Measurements from ENCODE around the gene ENGASE.
"Not testable (repeated sequence)": the region's sequence is repeated elsewhere in the genome, so short reads cannot be mapped to it uniquely, and the experiment has no call there.

The ENGASE gene, protein sequence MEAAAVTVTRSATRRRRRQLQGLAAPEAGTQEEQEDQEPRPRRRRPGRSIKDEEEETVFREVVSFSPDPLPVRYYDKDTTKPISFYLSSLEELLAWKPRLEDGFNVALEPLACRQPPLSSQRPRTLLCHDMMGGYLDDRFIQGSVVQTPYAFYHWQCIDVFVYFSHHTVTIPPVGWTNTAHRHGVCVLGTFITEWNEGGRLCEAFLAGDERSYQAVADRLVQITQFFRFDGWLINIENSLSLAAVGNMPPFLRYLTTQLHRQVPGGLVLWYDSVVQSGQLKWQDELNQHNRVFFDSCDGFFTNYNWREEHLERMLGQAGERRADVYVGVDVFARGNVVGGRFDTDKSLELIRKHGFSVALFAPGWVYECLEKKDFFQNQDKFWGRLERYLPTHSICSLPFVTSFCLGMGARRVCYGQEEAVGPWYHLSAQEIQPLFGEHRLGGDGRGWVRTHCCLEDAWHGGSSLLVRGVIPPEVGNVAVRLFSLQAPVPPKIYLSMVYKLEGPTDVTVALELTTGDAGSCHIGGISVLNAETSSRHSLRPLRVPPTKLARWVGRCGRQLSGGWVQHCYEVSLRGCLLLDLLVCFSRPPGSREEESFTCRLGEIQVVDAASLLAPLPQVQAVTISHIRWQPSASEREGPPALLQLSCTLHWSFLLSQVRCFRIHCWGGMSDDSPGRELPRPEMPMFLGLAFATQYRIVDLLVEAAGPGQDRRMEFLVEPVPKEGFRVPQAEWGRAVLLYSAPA

GRCh38 chr17:79074649-79075445, at the start of gene ENGASE:
TSS of gene ENGASE (plus strand) at chr17:79074824. CDS start at chr17:79074945, 121 bp downstream.
- DNase-seq (ENCODE audit: low read depth, low spot score) = peak; percentile 84

DNA sequence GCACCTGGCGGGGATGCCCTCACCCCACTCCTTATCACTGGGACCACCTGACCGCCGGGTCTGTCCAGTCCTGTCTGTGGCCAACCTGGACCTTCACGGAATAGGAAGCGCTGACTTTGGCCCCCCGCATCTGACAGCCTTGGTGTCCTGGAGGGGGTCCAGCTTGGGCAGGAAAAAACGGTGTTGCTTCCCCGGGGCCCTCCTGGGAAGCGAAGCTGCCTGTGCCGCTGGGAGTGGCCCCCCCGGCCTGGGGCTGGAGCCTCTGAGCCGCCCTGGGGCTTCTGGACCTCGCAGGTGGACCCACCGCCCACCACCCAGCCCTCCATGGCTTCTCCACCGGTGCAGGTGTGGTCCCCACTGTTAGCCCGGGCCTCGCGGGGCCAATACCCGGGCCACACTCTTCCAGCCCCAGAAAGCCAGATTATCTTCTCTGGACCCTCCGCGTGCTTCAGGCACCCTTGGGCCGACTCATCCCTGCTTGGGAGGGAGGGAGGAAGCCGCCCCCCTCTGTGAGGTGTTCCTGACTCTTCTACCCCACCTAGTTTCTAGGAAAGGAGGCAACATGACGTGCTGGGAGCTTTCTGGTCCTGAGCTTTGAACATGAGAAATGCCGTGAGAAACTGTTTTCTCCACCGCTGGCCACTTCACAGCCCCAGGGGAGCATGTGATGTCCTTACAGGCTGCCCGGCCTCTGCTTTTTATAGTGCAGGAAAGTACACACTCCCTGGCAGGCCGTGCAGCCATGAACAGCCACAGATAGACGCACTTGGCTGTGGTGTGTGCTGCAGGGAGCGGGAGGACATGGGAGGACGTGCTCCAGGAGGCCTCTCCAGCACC, 49.5 kb upstream of the ENGASE start:
- DNase-seq (ENCODE audit: low read depth, low spot score) = no peak

GRCh38 chr17:79026376-79027273, 48.0 kb upstream of the ENGASE start:
- no peak for DNase-seq (ENCODE audit: low read depth, low spot score)

DNA sequence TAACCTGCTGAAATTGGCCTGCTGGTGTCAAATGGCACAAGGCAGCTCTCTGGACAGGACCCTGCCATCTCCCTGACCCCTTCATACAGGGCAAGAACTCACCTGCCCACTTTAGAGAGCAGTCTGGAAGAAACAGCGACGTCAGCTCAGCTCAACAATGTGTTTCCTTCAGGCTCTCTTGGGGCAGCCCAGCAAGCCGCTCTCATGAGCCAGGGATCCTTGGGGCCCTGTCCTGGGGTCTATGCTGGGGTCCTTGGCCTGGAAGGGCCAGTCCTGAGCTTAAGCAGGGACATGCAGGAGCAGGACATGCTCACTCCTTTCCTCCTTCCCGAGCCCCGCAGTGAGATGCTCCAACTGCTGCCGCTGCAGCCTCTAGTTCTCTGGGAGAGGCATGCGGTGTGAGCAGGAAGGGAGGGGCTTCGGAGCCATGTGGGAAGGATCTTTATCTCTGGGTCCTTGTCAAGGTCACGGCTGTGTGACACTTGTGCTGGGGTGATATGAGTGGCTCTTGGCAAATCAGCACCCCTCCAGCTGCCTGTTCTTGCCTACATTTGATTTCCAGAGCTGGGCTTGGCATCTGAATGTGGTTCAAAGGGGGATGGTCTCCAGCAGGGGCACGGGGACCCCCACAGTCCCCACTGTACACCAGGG, 47.2 kb upstream of the ENGASE start:
- no peak for DNase-seq (ENCODE audit: low read depth, low spot score)

- DNase-seq (ENCODE audit: low read depth, low spot score) = no peak
These were observed 46.6 kb upstream of the ENGASE start for GRCh38 chr17:79027925-79028491.

DNA sequence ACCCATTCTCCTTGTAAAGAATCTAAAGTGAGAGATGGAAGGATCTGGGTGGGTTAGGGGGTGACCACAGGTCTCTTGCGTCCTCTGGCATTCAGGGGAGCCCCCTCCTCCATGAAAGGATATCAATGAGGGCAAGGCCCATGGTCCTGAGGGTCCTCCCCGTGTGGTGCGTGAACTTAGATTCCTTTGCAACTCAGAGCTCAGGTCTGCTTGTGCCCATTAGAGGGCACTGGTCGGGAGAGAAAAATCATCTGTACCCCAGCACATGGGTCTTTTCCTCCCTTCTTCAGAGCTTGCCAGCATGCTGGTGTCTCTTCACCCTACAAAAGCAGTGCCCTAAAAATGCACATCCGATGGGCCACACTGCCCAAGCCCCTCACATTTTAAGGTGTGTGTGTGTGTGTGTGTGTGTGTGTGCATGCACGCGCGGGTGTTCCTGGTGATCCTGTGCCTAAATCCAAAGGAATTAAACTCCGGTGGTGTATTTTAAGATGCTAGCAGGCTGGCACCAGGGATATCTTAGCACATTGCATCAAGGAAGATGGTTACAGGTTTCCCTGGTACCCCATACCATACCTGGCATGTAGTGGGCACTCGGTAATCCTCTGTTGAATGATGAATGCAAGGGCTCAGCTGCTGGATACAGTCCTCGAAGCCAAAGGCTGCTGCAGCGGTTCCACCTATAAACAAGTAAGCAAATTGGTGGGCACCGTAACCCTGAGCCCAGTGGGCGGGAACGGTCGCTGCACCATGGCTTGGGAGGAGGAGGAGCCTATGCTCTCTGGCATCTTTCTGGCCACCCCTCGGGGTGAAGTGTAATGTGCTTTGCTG, 45.9 kb upstream of the ENGASE start:
- no peak for DNase-seq (ENCODE audit: low read depth, low spot score)

DNA sequence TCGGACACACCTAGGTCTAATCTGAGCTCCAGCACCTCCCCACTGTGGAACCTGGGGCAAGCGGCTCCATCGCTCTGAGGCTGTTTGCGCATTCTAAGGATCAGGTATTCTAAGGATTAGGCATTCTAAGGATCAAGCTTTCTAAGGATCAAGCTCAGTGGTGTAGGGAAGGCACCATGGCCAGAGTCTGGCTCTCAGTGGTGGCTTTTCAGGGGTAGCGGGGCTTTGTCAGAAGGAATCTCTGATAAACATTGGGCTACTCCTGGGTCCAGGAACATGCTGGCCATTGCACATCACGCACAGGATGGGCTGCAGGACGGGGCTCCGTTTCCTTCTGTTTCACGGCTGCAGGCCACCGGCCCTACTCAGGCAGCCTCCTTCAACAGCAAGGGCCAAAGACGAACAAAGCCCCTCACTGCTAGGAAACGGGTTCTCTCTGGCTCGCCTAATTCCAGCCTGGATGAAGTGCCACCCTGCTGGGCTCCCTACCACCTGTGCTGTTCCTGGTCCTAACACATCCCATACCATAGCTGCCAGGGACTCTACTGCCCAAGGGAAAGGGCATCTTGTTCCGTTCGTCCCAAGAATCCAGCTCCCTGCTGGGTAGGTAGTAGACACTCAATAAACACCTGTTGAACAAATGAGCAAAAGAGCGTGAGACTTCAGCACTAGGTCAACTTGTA, 45.2 kb upstream of the ENGASE start:
- no peak for DNase-seq (ENCODE audit: low read depth, low spot score)

DNA sequence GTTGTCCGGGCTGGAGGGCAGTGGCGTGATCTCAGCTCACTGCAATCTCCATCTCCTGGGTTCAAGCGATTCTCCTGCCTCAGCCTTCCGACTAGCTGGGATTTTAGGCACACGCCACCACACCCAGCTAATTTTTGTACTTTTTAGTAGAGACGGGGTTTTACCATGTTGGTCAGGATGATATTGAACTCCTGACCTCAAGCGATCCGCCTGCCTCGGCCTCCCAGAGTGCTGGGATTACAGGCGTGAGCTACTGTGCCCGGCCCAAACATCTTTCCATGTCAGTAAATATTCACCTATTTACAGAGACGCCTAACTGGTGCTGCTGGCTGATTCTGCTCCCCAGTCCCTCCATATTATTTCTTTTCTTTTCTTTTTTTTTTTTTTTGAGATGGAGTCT, 44.0 kb upstream of the ENGASE start:
- DNase-seq (ENCODE audit: low read depth, low spot score) = not testable (repeated sequence)

DNA sequence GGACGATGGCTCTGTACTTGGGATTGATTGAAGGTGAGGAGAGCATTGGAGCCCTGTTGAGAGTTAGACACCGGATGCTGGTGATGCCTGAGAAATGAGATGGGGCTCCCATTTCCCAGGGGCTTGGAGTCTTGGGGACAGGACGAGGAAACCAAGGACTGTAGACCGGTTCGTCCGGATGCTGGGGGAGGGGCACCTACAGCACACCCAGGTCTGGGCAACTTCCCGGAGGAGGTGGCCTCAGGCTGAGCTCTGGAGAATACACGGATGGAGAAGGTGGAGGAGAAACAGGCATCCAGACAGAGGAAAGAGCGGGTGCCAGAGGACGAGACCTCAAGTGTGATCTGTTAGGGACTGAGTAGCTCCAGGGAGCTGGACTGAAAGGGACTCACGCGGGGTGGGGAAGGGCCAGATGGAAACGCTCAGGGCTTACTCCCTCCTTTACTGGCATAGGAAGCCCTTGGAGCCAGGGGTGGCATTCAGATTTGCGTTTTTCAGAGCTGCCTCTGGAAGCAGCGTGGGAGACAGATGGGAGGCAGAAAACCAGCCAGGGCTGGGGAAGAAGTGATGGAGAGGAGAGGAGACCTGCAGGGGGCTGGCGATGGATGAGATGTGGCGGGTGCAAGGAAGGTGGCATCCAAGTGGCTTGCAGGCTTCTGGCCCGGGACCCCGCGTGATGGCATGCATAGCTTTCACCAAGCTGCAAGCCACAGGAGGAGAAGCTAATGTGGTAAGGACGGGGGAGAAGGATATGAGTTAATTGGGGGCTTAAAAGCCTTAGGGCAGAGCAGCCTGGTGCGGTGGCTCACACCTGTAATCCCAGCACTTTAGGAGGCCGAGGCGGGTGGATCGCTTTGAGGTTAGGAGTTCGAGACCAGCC, 42.4 kb upstream of the ENGASE start:
- no peak for DNase-seq (ENCODE audit: low read depth, low spot score)

GRCh38 chr17:79033046-79033616, 41.5 kb upstream of the ENGASE start:
- DNase-seq (ENCODE audit: low read depth, low spot score) = no peak

DNA sequence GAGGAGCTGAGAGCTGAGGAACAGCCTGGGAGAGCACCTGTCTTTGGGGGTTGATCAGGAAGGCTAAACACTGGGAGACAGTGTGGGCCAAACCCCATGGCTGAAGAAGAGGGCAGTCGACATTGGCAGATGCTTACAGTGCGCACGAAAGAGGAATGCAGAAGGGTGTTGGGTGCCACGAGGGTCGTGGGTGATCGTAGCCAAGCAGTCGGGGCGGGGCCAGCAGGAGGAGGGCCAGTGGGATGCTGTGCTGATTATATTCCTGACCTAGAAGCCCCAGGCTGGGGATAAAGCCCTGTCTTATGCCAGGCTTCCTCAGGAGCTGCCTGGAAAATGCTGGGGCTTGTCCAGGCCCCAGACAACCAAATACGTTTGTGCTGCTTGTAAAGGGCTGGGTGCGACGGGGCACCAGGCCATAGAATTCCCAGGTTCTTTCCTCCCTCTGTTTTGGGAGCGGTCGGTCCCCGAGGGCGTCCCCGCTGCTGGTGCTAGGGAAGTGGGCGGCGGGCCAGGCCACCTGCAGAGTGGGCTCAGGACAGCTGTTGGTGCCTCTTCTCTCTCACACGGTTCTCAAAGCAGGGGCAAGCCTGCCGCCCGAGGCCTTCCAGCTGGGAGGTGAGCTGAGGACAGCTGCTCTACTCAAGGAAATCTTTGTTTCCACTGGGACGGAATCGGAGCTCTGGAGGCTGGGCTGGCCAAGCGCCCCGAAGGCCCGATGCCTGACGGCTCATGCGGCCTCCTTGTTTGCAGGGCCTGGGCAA, 40.7 kb upstream of the ENGASE start:
- no peak for DNase-seq (ENCODE audit: low read depth, low spot score)

DNA sequence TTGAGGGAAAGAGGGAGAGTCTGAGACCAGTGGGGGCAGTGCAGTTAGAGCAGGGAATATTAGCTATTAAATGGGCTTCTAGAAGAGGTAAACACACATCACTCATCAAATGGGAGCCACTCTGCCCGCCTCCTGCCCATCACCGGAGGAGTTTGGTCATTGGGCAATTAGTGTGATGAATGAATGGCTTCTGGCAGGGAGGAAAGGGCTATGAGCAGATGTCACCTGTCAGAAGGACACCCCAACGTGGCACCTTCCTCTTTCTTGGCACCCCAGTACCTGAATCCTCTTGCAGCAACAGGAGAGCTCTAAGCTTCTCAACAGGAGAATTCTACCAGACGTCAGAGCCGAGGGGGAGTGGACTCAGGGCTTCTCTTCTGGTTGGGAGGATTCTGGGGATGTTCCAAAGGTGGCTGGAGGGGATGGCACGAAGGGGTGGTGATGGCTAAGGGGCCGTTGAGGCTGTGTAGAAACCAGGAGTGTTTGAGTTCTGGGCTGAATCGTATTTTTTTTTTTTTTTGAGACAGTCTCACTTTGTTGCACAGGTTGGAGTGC, 39.6 kb upstream of the ENGASE start:
- no peak for DNase-seq (ENCODE audit: low read depth, low spot score)

DNA sequence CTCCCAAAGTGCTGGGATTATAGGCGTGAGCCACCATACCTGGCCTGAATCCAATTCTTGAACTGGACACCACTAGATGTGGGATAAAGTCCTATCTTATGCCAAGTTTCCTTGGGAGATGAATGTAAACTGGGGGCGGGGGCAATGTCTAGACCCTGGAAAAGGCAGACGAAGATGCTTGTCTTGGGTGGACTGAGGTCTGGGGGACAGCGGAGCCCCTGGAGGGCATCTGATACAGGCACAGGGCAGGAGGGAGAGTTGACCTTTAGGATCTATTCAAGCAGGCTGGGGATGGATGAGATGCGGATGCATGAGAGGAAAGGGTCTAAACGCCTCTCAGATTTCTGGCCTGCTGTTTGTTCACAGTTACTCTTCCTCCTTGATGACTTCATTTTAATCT, 38.9 kb upstream of the ENGASE start:
- no peak for DNase-seq (ENCODE audit: low read depth, low spot score)

DNA sequence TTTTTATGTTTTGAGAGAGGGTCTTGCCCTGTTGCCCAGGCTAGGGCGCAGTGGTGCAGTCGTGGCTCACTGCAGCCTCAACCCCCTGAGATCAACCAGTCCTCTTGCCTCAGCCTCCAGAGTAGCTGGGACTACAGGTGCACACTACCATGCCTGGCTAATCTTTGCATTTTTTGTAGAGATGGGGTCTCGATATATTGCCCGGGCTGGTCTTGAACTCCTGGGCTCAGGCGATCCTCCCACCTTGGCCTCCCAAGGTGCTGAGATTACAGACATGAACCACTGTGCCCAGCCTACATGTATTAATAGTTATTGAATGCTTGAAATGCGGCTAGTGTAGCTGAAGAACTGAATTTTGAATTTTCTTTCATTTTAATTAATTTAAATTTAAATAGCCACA, 38.4 kb upstream of the ENGASE start:
- DNase-seq (ENCODE audit: low read depth, low spot score) = no peak

GRCh38 chr17:79036596-79036995, 38.0 kb upstream of the ENGASE start:
- no peak for DNase-seq (ENCODE audit: low read depth, low spot score)

Data from iPS DF 19.7 (cell line).